H1 (cell line): ENCODE measurements around the gene PRKCA. TPM values are rescaled to one million over a fixed set of nuclear protein-coding genes. Genes with fewer than 3 reads are reported as not detected.

Experiments
- CTCF ChIA-PET: fragments of 300-600 bp; sonication (Branson Sonifier 250); formaldehyde crosslinking; loops from one replicate; lab custom pipeline; 2021; ENCODE audit not compliant: partially characterized antibody; lab: Charles Lee
- POLR2A ChIA-PET: fragments of 300-600 bp; sonication (Branson Sonifier 250); formaldehyde crosslinking; loops from one replicate; lab custom pipeline; 2021; ENCODE audit warnings: inconsistent platforms; ENCODE audit not compliant: partially characterized antibody; lab: Charles Lee
- DNase-seq, 2 experiments: peaks; one replicate each; pipeline versions ENCODE4 v3.0.0 to v3.0.0-alpha.2; 2010 to 2022; ENCODE audit warnings: low spot score in 2 of 2, low read depth in 1 of 2, mixed read lengths in 1 of 2
- FAIRE-seq: peaks from 2 replicates; lab custom pipeline; 2011; peaks lifted over from hg19 to GRCh38; lab: Jason Lieb, UNC
- H2AFZ ChIP-seq: 2 replicates; pipeline ENCODE4 v1.8.1; 2012; ENCODE audit warnings: low read length, inconsistent platforms
- H2AK5ac ChIP-seq: 2 replicates; pipeline ENCODE4 v1.6.1; 2013; ENCODE audit warnings: low read depth, low read length
- H2BK120ac ChIP-seq: replicated peaks from 2 replicates; pipeline ENCODE3; 2013; ENCODE audit warnings: low read depth, low read length, inconsistent platforms
- H2BK12ac ChIP-seq: 2 replicates; pipeline ENCODE4 v1.6.1; 2013; ENCODE audit warnings: low read depth, low read length
- H2BK15ac ChIP-seq: 2 replicates; pipeline ENCODE4 v1.6.1; 2013; ENCODE audit warnings: low read length
- H2BK20ac ChIP-seq: 2 replicates; pipeline ENCODE4 v1.6.1; 2013; ENCODE audit warnings: low read length
- H2BK5ac ChIP-seq: 2 replicates; pipeline ENCODE4 v1.6.1; 2013; ENCODE audit warnings: low read depth, low read length
- H3K14ac ChIP-seq: 2 replicates; pipeline ENCODE4 v1.6.1; 2013; ENCODE audit warnings: inconsistent platforms; ENCODE audit not compliant: insufficient read length
- H3K18ac ChIP-seq: 2 replicates; pipeline ENCODE4 v1.6.1; 2013; ENCODE audit warnings: low read length; ENCODE audit errors: extremely low read depth
- H3K23ac ChIP-seq: 2 replicates; pipeline ENCODE4 v1.6.1; 2013; ENCODE audit warnings: inconsistent platforms; ENCODE audit not compliant: insufficient read length
- H3K23me2 ChIP-seq: 2 replicates; pipeline ENCODE4 v1.6.1; 2013; ENCODE audit warnings: low read depth, low read length
- H3K27ac ChIP-seq: 2 replicates; pipeline ENCODE4 v1.6.1; 2011; ENCODE audit warnings: low read depth, low read length, inconsistent platforms
- H3K27me3 ChIP-seq, 4 experiments: replicated peaks in 1 of 4; 1 replicate in 1 of 4; 2 replicates in 3 of 4; pipeline versions ENCODE4 v1.6.1 to v1.8.1; 2011 to 2013; ENCODE audit warnings: low read length in 3 of 4, mild to moderate bottlenecking in 3 of 4, inconsistent platforms in 2 of 4, mixed read lengths in 2 of 4, moderate library complexity in 1 of 4; ENCODE audit not compliant: control insufficient read depth in 3 of 4, insufficient read depth in 3 of 4; ENCODE audit errors: extremely low read depth in 1 of 4
- H3K36me3 ChIP-seq, 4 experiments: 2 replicates each; pipeline versions ENCODE4 v1.6.1 to v1.8.1; 2011 to 2013; ENCODE audit warnings: mild to moderate bottlenecking in 4 of 4, low read length in 3 of 4, moderate library complexity in 2 of 4, control low read depth in 1 of 4, inconsistent platforms in 1 of 4; ENCODE audit not compliant: insufficient read depth in 4 of 4, control insufficient read depth in 2 of 4
- H3K4ac ChIP-seq: replicated peaks from 2 replicates; pipeline ENCODE3; 2013; ENCODE audit warnings: low read length, low read depth, mixed read lengths, inconsistent platforms; ENCODE audit not compliant: insufficient read length
- H3K4me1 ChIP-seq, 4 experiments: replicated peaks in 1 of 4; 1 replicate in 1 of 4; 2 replicates in 3 of 4; pipeline versions ENCODE4 v1.6.1 to v1.8.1; 2011 to 2013; ENCODE audit warnings: low read length in 3 of 4, inconsistent platforms in 2 of 4, mixed read lengths in 1 of 4; ENCODE audit not compliant: insufficient read depth in 4 of 4, control insufficient read depth in 3 of 4
- H3K4me2 ChIP-seq, 2 experiments: 2 replicates each; pipeline versions ENCODE4 v1.6.1 to v1.8.1; 2011 to 2013; ENCODE audit warnings: low read depth in 2 of 2, low read length in 2 of 2, control low read depth in 1 of 2, inconsistent platforms in 1 of 2, mild to moderate bottlenecking in 1 of 2; ENCODE audit not compliant: insufficient read depth in 1 of 2
- H3K4me3 ChIP-seq, 4 experiments: fragments of 200-600, 300-600 bp in 1 of 4; sonication (generic), shearing (Covaris generic), sonication (Bioruptor Twin) in 1 of 4; 2 replicates each; pipeline versions ENCODE4 v1.5.1 to v1.8.1; 2011 to 2016; ENCODE audit warnings: low read length in 4 of 4, low read depth in 3 of 4, control low read depth in 2 of 4, inconsistent platforms in 2 of 4, mild to moderate bottlenecking in 2 of 4, mixed read lengths in 1 of 4, moderate library complexity in 1 of 4; ENCODE audit not compliant: insufficient read depth in 2 of 4; ENCODE audit errors: extremely low read depth in 1 of 4
- H3K56ac ChIP-seq: replicated peaks from 2 replicates; pipeline ENCODE3; 2013; ENCODE audit warnings: low read depth, mild to moderate bottlenecking, mixed read lengths, low read length, inconsistent platforms; ENCODE audit not compliant: insufficient read length
- H3K79me1 ChIP-seq: 2 replicates; pipeline ENCODE4 v1.6.1; 2013; ENCODE audit warnings: low read depth, low read length, control low read depth
- H3K79me2 ChIP-seq, 2 experiments: 2 replicates each; pipeline versions ENCODE4 v1.6.1 to v1.8.1; 2012 to 2013; ENCODE audit warnings: low read length in 2 of 2, mild to moderate bottlenecking in 2 of 2, inconsistent platforms in 1 of 2; ENCODE audit not compliant: insufficient read depth in 2 of 2, control insufficient read depth in 1 of 2
- H3K9ac ChIP-seq, 4 experiments: replicated peaks in 1 of 4; 1 replicate in 1 of 4; 2 replicates in 3 of 4; pipeline versions ENCODE4 v1.6.1 to v1.8.1; 2011 to 2013; ENCODE audit warnings: low read depth in 3 of 4, low read length in 3 of 4, control low read depth in 2 of 4, mild to moderate bottlenecking in 2 of 4, moderate library complexity in 2 of 4, inconsistent platforms in 1 of 4; ENCODE audit errors: extremely low read depth in 1 of 4
- H3K9me3 ChIP-seq, 2 experiments: 2 replicates each; pipeline versions ENCODE4 v1.6.1 to v1.8.1; 2012 to 2013; ENCODE audit warnings: mild to moderate bottlenecking in 2 of 2, moderate library complexity in 2 of 2, control low read depth in 1 of 2, inconsistent platforms in 1 of 2, low read depth in 1 of 2, low read length in 1 of 2, mixed read lengths in 1 of 2; ENCODE audit not compliant: insufficient read depth in 2 of 2
- H4K20me1 ChIP-seq, 2 experiments: replicated peaks in 1 of 2; 2 replicates each; pipeline versions ENCODE3 to v1.8.1; 2011 to 2013; ENCODE audit warnings: inconsistent platforms in 2 of 2, low read length in 2 of 2, mild to moderate bottlenecking in 1 of 2; ENCODE audit not compliant: insufficient read depth in 2 of 2, control insufficient read depth in 1 of 2
- H4K5ac ChIP-seq: 2 replicates; pipeline ENCODE4 v1.6.1; 2013; ENCODE audit warnings: low read length, low read depth, mixed read lengths, inconsistent platforms; ENCODE audit not compliant: insufficient read length
- H4K8ac ChIP-seq: 2 replicates; pipeline ENCODE4 v1.8.0; 2013; ENCODE audit warnings: mild to moderate bottlenecking, moderate library complexity, low read length, inconsistent platforms; ENCODE audit not compliant: insufficient read depth; ENCODE audit errors: extremely low read depth
- H4K91ac ChIP-seq: replicated peaks from 2 replicates; pipeline ENCODE3; 2013; ENCODE audit warnings: low read length, mixed read lengths, inconsistent platforms; ENCODE audit not compliant: insufficient read length
- ATF2 ChIP-seq: IDR thresholded peaks from 2 replicates; pipeline ENCODE4 v1.6.1; 2012; ENCODE audit warnings: low read length, inconsistent platforms
- CTCF ChIP-seq, 3 experiments: IDR thresholded peaks; 1 replicate in 2 of 3; 2 replicates in 1 of 3; pipeline versions ENCODE4 v1.5.1 to v1.6.1; 2011; ENCODE audit warnings: low read length in 3 of 3, mild to moderate bottlenecking in 3 of 3, inconsistent platforms in 2 of 3, low read depth in 1 of 3, moderate library complexity in 1 of 3; ENCODE audit not compliant: insufficient read depth in 1 of 3; ENCODE audit errors: control extremely low read depth in 1 of 3
- HDAC6 ChIP-seq: IDR thresholded peaks from one replicate; pipeline ENCODE4 v1.7.1; 2012; ENCODE audit warnings: low read depth, mild to moderate bottlenecking, inconsistent platforms, low read length, moderate library complexity
- RBBP5 ChIP-seq: IDR thresholded peaks from 2 replicates; pipeline ENCODE4 v1.7.1; 2012; ENCODE audit warnings: low read depth, mild to moderate bottlenecking, inconsistent platforms, low read length, moderate library complexity, borderline replicate concordance
- RNF2 ChIP-seq: fragments of 200-900, 300-1000 bp; sonication (generic); IDR thresholded peaks from 2 replicates; pipeline ENCODE4 v1.7.1; 2016; ENCODE audit warnings: borderline replicate concordance, low read depth, mild to moderate bottlenecking, antibody characterized with exemption, low read length; ENCODE audit not compliant: poor library complexity, severe bottlenecking; ENCODE audit errors: missing control alignments
- WGBS, 2 experiments: shearing (Covaris generic) in 1 of 2; methylation state at CpG; one replicate each; pipeline versions ENCODE4 v1.1.6 to v1.1.7; 2013 to 2015; ENCODE audit warnings: low lambda C conversion rate in 2 of 2, mixed read lengths in 2 of 2, inconsistent platforms in 1 of 2, low coverage in 1 of 2, missing lambda C conversion rate in 1 of 2; ENCODE audit not compliant: insufficient replicate concordance in 2 of 2, insufficient coverage in 1 of 2, insufficient read length in 1 of 2; ENCODE audit errors: extremely low coverage in 1 of 2, missing lambda C conversion rate in 1 of 2; 5-methylcytosine and 5-hydroxymethylcytosine counted together
- polyA plus RNA-seq, 7 experiments: library from polyadenylated mRNA; depleted of rRNA in 3 of 7; stranded (reverse) in 5 of 7; unstranded in 2 of 7; fragments of >200 nt in 5 of 7; fragments of 200-250 nt in 2 of 7; gene quantifications; 1 replicate in 5 of 7; 2 replicates in 1 of 7; 4 replicates in 1 of 7; pipeline versions ENCODE4 v1.2.1 to v1.2.3, GENCODE V29; 2011 to 2013; ENCODE audit warnings: missing spikeins in 2 of 7, mixed read lengths in 2 of 7
- total RNA-seq: library from RNA; stranded (reverse); fragmentation: NEBNext Ultra II Directional; extraction: Animal tissue kit (Norgen Biotek cat#: 25700); gene quantifications from 2 replicates; pipeline ENCODE4 v1.2.1, GENCODE V29; 2021

Gene PRKCA
- total and polyA plus RNA-seq, 2 of the 8 experiments (the other 6 are each of a cell fraction or from before 2014, with no cell fraction given): 5.8 to 17.8 TPM

GRCh38 chr17:66665194-66665593 is 362.8 kb downstream of the PRKCA start:
- Histone ChIP-seq H2BK12ac (no peak overlapping the region), H3K23ac (no peak overlapping the region), H2AFZ (no peak overlapping the region), H3K27ac (no peak overlapping the region), H2BK20ac (no peak overlapping the region), H3K4ac (no peak overlapping the region), H3K79me2 (no peaks in the 10 kb centered on the region), H3K18ac (no peak overlapping the region), H3K14ac (no peak overlapping the region), H2BK120ac (no peak overlapping the region), H3K36me3 (no peaks in the 10 kb centered on the region), H2BK5ac (no peak overlapping the region), H3K9ac (no peak overlapping the region), H3K23me2 (no peaks in the 10 kb centered on the region), H3K27me3 (no peaks in the 10 kb centered on the region), H4K5ac (no peak overlapping the region), H3K79me1 (no peaks in the 10 kb centered on the region), H4K20me1 (no peaks in the 10 kb centered on the region), H4K91ac (no peak overlapping the region), H3K56ac (no peak overlapping the region), H2AK5ac (no peak overlapping the region), H3K4me1 (peaks cover 0 to 5% (median 0%) of the 10 kb centered on the region in 4 experiments; a peak in 1 of 7 replicates), H4K8ac (no peak overlapping the region), H2BK15ac (no peak overlapping the region), H3K4me3 (no peak overlapping the region), H3K4me2 (no peak overlapping the region), H3K9me3 (no peaks in the 10 kb centered on the region)
- CTCF ChIA-PET: interaction anchor here (1.1 kb wide), 1 partner anchor 11 kb away, joined by 3 read pairs; no protein-coding TSS in a partner anchor
- POLR2A ChIA-PET: no interaction called here
- TF ChIP-seq RNF2 (no peak), HDAC6 (no peak), RBBP5 (no peak), CTCF (IDR thresholded peaks at IDR 0.05; ENCODE audit: control extremely low read depth in 1 of 3, insufficient read depth in 1 of 3, low read depth in 1 of 3, low read length in 3 of 3) (no peak), ATF2 (no peak)
- WGBS, 2 experiments: 98% methylated on average over 4 of the region's 4 CpGs; no CpG with 5 or more reads in 1 of the 2 experiments
- FAIRE-seq (no peak), DNase-seq (no peak)
